Pulmonary artery endothelial cell (primary cell): ENCODE measurements around the gene IFNL1. TPM values are rescaled to one million over a fixed set of nuclear protein-coding genes. Genes with fewer than 3 reads are reported as not detected.
"Not testable (repeated sequence)": the region's sequence is repeated elsewhere in the genome, so short reads cannot be mapped to it uniquely, and the experiment has no call there.

Experiments used
- DNase-seq: peaks from one replicate; pipeline ENCODE4 v3.0.0-alpha.2; 2011; ENCODE audit warnings: low read depth, low spot score
- total RNA-seq: library from RNA; depleted of rRNA; stranded (reverse); fragments of >200 nt; gene quantifications from 2 replicates; pipeline ENCODE4 v1.2.3, GENCODE V29; 2014

IFNL1 gene
- total RNA-seq, 1 donor from 2014 or later, result not detected

DNA sequence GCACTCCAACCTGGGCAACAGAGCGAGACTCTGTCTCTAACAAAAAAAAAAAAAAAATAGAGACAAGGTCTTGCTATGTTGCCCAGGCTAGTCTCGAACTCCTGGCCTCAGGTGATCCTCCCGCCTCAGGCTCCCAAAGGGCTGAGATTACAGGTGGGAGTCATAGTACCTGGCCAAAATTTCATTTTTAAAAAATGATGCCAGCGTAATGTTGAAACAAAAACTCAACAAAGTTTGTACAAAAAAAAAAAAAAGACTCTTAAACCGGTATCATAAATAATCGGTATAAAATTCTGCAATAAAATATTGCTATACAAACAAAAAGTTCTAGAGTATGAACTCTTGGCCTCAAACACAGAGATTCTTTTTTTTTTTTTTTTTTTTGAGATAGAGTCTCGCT is 36.1 kb downstream of the IFNL1 start:
- no peak for DNase-seq

DNA sequence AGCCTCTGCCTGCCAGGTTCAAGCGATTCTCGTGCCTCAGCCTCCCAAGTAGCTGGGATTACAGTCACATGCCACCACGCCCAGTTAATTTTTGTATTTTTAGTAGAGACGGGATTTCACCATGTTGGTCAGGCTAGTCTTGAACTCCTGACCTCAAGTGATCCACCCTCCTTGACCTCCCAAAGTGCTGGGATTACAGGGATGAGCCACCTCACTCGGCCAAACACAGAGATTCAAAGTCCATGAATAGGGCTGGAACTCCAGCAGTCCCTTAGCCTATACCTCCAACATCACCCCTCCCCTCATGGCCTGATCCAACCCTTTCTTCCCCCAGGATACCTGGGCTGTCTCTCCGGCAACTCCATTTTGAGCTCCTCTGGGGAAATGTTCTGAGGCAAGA is 36.5 kb downstream of the IFNL1 start:
- not testable (repeated sequence) for DNase-seq

DNA sequence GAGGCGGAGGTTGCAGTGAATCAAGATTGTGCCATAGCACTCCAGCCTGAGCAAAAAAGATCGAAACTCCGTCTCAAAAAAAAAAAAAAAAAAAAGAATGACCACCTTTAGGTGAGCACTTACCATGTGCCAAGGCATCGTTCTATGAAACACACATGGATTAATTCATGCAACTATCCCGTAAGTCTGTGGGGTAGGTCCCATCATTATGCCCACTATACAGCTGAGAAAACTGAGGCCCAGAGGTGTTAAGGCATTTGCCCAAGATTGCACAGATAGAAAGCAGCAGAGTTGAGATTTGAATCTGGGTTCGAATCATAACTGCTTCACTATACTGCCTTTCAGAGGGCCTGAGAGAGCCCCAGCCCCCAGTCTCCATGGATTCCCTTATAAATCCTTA is 37.3 kb downstream of the IFNL1 start:
- no peak for DNase-seq

DNA sequence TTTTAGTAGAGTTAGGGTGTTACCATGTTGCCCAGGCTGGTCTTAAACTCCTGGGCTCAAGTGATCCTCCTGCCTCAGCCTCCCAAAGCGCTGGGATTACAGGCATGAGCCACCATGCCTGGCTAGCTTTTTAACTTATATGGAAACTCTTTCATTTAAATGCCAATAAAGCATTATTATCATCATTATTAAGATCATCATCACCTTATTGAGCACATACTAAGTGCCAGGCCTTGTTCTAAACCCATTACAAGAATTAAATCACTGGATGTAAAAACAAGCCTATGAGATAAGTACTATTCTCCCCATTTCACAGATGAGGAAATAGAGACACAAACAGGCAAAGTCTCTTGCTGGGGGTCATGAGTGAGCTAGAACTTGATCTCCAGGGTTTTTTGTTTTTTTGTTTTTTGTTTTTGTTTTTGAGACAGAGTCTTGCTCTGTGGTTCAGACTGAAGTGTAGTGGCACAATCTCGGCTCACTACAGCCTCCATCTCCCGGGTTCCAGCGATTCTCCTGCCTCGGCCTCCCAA is 38.3 kb downstream of the IFNL1 start:
- no peak for DNase-seq

DNA sequence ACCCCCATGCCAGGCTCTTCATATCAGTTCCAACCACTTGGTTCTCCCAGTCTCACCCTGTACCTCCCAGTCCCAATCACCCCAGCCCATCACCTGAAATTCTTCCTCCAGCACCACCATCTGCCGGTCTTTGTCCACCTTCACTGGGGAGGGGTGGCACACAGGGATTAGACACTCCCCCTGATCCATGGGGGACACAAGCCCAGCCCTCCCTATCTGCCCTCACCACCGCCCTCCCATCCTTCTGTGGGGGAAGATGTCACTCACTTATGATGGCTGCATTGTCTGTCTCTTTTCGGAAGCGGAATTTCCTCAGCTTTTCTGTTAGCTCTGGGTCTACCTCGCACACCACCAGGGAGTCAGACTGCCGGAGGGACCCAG is 39.0 kb downstream of the IFNL1 start:
- no peak for DNase-seq

DNA sequence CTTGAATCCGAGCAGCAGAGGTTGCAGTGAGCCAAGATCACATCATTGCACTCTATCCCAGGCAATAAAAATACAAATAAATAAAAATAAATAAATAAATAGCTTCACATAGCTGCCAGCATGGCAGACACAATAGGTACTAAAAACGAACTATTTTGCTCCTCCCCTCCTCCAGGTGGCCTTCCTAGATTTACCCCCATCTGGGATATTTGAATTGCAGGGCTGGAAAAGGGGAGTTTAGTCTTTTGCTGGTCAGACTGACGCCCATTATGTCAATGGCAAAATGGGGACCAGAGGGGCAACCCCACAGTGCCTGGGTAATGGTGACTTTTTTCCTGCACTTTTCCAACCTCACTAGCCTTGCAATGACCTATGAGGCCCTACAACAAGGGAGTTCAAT is 40.3 kb downstream of the IFNL1 start:
- no peak for DNase-seq

DNA sequence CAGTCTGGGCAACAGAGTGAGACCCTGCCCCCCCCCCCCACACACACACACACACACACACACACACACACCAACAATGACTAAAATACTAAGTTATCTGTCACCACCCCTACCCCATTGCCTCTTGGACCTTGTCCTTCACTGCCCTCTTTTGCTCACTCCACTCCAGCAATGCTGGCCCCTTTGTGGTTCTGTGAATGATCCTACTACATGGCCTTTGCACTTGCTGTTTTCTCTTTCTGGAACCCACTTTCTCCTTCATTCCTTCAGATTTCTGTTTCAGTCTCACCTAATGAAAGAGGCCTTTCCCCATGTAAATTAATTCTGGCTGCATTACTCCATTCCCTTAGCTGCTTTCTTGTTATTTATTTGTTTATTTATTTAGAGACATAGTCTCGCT is 43.5 kb downstream of the IFNL1 start:
- DNase-seq, result no peak

DNA sequence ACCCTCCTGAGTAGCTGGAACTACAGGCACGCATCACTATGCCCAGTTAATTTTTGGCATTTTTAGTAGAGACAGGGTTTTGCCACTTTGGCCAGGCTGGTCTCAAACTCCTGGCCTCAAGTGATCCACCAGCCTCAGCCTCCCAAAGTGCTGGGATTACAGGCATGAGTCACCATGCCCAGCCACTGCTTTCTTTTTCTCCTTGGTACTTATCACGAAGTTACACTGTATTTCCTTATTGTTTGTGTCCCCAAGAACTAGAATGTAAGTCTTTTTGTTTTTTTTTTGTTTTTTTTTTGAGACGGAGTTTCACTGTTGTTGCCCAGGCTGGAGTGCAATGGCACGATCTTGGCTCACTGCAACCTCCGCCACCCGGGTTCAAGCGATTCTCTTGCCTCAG is 43.9 kb downstream of the IFNL1 start:
- not testable (repeated sequence) for DNase-seq

DNA sequence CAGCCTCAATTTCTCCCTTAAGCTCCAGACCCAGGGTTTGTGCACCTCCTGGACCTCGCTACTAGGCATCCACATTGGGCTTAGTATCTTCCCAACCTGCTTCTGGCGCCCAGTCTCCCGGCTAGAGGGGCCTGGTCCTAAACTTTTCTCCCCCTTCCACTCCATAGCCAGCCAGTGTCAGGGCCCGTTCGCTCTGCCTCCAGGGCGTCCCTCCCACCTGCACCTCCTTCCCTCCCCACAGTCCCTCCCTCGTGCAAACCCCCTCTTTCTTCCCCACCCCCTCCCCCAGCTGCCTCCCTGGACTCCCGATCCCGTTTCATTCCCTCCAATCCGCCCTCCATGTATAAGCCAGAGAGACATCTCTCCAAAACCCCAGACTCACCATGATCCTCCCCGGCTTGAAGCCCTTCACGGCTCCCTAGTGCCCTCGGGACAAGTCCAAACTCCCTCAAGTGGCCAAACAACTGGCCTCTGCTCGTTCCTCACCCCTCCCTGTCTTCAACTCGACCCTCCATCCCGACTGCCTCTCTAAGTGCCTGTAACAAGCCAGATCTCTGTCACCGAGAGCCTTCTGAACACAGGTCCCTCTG is 45.0 kb downstream of the IFNL1 start:
- no peak for DNase-seq

DNA sequence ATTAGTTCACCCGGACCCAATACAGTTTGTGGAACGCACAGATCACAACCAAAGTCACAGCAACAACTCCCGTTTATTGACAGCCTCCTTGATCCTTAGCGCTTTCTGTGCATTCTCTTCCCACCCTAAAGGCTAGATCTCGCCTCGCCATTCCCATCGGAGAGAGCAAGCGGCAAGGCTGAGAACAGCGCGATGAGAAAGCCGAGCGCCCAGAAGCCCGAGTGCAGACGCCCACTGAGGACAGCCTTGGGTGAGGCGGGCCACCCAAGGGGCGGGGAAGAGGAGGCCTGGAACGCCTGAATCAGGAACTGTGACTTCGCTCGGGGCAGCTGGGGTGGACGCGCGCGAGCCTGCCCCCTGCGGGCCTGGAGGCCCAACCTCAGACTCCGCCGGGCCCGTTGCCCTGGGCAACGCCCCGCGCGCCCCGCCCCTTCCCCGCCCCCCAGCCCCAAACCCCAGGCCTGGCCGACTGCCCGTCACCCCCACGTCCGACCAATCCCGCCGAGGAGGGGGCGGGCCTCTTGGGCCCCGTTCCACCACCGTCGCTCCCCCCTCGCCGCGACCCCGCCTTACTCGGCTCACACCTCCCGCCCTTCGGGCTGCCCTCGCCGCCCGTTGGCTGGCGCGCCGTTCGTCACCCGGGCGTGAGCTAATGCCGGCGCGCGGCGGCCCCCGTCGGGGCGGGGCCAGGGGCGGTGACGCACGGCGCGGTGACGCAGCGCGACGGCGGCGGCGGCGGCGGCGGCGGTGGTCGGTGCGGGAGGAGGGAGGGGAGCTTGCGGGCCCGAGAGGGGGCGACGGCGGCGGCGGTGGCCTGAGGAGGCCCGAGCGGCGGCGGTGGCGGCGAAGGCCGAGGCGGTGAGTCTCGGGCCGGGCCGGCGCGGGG is 45.8 kb downstream of the IFNL1 start, which contains the start of gene SAMD4B:
Gene SAMD4B, plus strand, starts transcription at position 703 of the 886 bp plus-strand sequence. CDS start 14,473 bp downstream, outside the sequence.
- DNase-seq, result peak; percentile 92

DNA sequence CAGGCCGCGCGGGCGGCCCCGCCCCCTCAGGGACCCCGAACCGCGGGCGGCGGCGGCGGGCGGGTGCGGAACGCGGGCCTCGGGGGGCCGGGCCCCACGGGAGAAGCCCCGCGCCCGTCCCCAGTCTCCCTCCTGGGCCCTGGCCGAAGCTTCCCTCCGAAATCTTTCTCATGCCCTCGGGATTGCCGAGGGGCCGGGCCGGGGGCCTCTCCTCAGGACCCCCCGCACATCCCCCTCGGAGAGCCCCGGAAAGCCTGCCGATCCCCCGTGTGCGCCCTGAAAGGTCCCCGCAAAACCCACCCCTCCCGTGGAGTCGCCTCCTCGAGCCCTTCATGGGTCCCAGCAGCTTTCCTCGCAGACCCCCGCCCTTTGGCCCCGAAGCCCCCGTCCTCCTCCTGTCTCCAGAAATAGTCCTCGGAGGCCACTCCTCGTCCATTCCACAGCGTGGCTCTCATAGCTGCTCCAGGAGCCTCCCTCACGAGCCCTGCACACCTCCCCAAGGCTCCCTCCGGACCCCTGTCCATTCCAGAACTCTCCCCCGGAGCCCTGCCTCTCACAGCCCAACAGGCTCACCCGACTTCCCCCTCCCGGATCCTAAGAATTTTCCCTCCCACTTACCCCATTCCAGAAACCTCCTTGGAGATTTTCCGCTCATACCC is 46.6 kb downstream of the IFNL1 start:
- DNase-seq, result no peak

DNA sequence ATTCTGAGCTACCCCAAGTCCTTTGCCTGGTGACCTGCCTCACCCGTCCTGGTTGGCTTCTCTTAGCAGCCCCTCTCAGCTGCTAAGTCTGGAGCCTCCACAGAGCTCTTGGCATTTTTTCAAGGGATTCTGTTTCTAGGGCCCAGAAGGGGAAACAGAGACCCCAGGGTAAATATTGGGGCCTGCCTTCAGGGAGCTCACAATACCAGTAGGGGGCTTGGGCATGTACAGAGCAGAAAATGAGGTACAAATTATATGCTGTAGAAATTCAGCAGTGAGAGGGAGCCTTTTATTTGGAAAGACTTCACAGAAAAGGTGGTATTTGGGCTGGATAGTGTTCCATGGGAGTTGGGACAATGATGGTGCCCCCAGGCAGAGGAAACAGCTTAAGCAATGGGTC is 49.7 kb downstream of the IFNL1 start:
- no peak for DNase-seq

DNA sequence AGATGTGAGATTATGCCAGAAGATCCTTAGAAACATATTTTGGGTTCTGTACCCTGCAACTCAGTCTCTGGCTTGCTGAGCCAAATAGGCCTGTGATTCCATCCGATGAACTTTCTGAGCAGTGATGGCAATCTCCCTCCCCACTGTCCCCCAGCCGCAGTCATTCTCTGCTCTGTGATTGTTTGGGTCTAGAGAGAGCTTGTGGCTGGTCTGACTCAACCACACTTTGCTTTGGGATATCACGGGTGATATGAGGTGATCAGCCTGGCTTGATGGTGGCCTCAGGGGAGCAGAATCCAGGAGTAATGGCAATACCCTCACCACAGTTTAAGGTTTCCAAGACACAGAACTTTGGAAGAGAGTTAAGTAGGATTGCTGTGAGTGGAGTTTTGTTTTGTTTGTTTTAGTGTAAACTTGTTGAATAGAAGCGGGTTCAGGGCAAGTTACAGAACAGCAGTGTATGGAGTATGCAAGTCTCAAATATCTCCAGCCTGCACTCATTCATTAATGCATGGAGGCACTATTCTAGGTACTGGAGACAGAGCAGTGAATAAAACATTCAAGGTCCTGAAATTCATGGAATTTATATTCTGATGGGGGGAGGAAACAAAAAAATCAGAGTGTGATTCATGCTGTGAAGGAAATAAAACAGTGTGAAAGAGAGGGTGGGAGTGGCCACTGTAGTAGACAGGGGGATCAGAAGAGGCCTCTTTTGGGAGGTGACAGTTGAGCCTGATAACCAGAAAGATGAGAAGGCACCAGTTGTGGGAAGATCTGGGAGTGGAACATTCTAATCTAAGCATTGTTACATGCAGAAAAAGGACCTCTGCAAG is 51.3 kb downstream of the IFNL1 start:
- no peak for DNase-seq

Other genes with a start within 250 kb of the IFNL1 start
- 0.20 and 0.21 TPM in 2 replicates for gene ACP7, start 212.0 kb upstream of the IFNL1 start, total RNA-seq
- gene PAK4, start 170.6 kb upstream of the IFNL1 start, total RNA-seq, result 7.5 and 7.6 TPM in 2 replicates
- not detected in 2 replicates for gene NCCRP1, start 99.4 kb upstream of the IFNL1 start, total RNA-seq
- not detected in 2 replicates for gene SYCN, start 92.1 kb upstream of the IFNL1 start, total RNA-seq
- not detected in 2 replicates for gene IFNL3, start 51.4 kb upstream of the IFNL1 start, total RNA-seq
- gene IFNL4, start 47.6 kb upstream of the IFNL1 start, total RNA-seq, result not detected in 2 replicates
- not detected in 2 replicates for gene IFNL2, start 28.0 kb upstream of the IFNL1 start, total RNA-seq
- 0.04 and 0.07 TPM in 2 replicates for gene LRFN1, start 24.5 kb downstream of the IFNL1 start, total RNA-seq
- gene GMFG, start 39.6 kb downstream of the IFNL1 start, total RNA-seq, result 6.9 and 19.4 TPM in 2 replicates
- 26.4 and 36.7 TPM in 2 replicates for gene SAMD4B, start 46.0 kb downstream of the IFNL1 start, total RNA-seq
- 42.3 and 55.5 TPM in 2 replicates for gene PAF1, start 94.7 kb downstream of the IFNL1 start, total RNA-seq
- gene MED29, start 95.0 kb downstream of the IFNL1 start, total RNA-seq, result 14.2 and 20.1 TPM in 2 replicates
- 0.59 and 1.1 TPM in 2 replicates for gene ZFP36, start 110.4 kb downstream of the IFNL1 start, total RNA-seq
- 10.7 and 13.2 TPM in 2 replicates for gene PLEKHG2, start 116.3 kb downstream of the IFNL1 start, total RNA-seq
- 195 and 372 TPM in 2 replicates for gene RPS16, start 139.5 kb downstream of the IFNL1 start, total RNA-seq
- 52.4 and 60.3 TPM in 2 replicates for gene SUPT5H, start 149.2 kb downstream of the IFNL1 start, total RNA-seq
- gene TIMM50, start 184.4 kb downstream of the IFNL1 start, total RNA-seq, result 91.6 and 93.8 TPM in 2 replicates
- 0.25 and 0.53 TPM in 2 replicates for gene DLL3, start 202.5 kb downstream of the IFNL1 start, total RNA-seq
- not detected in 2 replicates for gene SELENOV, start 218.7 kb downstream of the IFNL1 start, total RNA-seq
- 3.1 and 4.7 TPM in 2 replicates for gene EID2B, start 236.4 kb downstream of the IFNL1 start, total RNA-seq
- gene EID2, start 243.8 kb downstream of the IFNL1 start, total RNA-seq, result 19.2 and 19.6 TPM in 2 replicates